ENCODE data around the gene SRSF11. TPM values are rescaled to one million over a fixed set of nuclear protein-coding genes. Genes with fewer than 3 reads are reported as not detected.

The SRSF11 gene
- total RNA-seq, 1 experiment from 2014 or later: 77.3 TPM

Other genes starting within 250 kb of the SRSF11 start
- 18.2 and 26.9 TPM in 2 replicates for gene LRRC40, start 15.8 kb upstream of the SRSF11 start, total RNA-seq (2014; rRNA removed; shearing (Covaris generic))
- gene ANKRD13C, start 133.3 kb downstream of the SRSF11 start, total RNA-seq (2014; rRNA removed; shearing (Covaris generic)): 33.6 and 33.7 TPM in 2 replicates
- 3.7 and 5.9 TPM in 2 replicates for gene CTH, start 189.9 kb downstream of the SRSF11 start, total RNA-seq (2014; rRNA removed; shearing (Covaris generic))

Data from M059J (cell line).